ENCODE results near the gene C1QTNF7. TPM values are rescaled to one million over a fixed set of nuclear protein-coding genes. Genes with fewer than 3 reads are reported as not detected.

Gene C1QTNF7
- polyA plus RNA-seq, 6 donors from 2014 or later = not detected

DNA sequence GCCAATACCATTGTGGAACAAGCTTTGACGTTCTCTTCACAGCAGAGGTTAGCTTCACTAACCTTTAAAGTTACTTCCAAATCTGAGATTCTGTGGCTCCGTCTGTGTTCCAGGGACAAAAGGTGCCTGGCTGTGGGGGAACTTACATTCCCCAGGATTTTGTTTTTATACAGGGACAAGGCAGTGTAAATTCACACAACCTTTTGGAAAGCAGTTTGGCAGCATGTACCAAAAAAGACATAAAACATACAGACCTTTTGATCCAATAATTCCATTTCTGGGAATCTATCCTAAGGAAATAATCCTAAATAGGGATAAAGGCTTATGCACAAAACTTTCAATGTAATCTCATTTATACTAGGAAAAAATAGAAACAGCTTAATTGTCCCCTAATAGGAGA is 8.9 kb upstream of the C1QTNF7 start:
- H3K4me3 Mint-ChIP-seq = peak overlapping the region in 1 of 8 donors; percentile 31
- no peaks in the 10 kb centered on the region for H3K36me3 Mint-ChIP-seq
- peaks cover 0 to 5% (median 0%) of the 10 kb centered on the region in 7 donors for H3K9me3 Mint-ChIP-seq
- ATAC-seq (ENCODE audit: low read depth in 2 of 2) = no peak
- H3K27ac Mint-ChIP-seq = peak overlapping the region in 1 of 6 donors; percentile 76
- no peak for DNase-seq
- H3K27me3 Mint-ChIP-seq = no peaks in the 10 kb centered on the region
- H3K4me1 Mint-ChIP-seq = peaks cover 37 to 45% (median 41%) of the 10 kb centered on the region in 3 donors

- H3K36me3 Mint-ChIP-seq = no peaks in the 10 kb centered on the region
- no peaks in the 10 kb centered on the region for H3K27me3 Mint-ChIP-seq
- peaks cover 0 to 5% (median 0%) of the 10 kb centered on the region in 7 donors for H3K9me3 Mint-ChIP-seq
Measured at GRCh38 chr4:15420642-15421041, 7.2 kb upstream of the C1QTNF7 start.

DNA sequence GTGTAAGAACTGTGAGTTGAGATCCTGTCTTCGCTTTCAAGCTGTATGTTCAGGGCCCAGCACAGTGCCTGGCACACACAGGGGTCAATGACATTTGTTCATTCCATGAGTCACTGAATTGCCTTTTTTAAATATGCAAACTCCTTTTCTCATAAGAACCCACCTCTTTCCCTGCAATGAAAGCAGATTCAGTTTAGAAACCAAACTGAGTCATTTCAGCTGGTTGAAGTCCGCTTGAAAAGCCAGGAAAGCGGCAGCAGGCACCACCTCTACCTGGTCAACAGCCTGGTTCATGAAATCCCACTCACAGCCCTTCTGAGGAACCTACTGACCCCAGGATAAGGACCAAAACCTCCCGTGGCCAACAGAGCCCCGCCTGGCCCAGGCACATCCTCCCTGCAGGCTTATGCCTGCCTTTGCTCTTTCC is 4.5 kb upstream of the C1QTNF7 start:
- H3K36me3 Mint-ChIP-seq = no peaks in the 10 kb centered on the region
- DNase-seq = no peak
- H3K4me3 Mint-ChIP-seq = no peak overlapping the region
- H3K9me3 Mint-ChIP-seq = peaks cover 0 to 2% (median 0%) of the 10 kb centered on the region in 7 donors
- H3K4me1 Mint-ChIP-seq = peaks cover 2 to 17% (median 9%) of the 10 kb centered on the region in 3 donors
- H3K27ac Mint-ChIP-seq = peak overlapping the region in 1 of 6 donors; percentile 78
- no peak for ATAC-seq (ENCODE audit: low read depth in 2 of 2)
- H3K27me3 Mint-ChIP-seq = no peaks in the 10 kb centered on the region

More at GRCh38 chr4:15420642-15421041, 7.2 kb upstream of the C1QTNF7 start:
- DNase-seq (no peak), ATAC-seq (ENCODE audit: low read depth in 2 of 2) (no peak)
- H3K4me1 Mint-ChIP-seq = peaks cover 24 to 39% (median 30%) of the 10 kb centered on the region in 3 donors
- H3K27ac Mint-ChIP-seq = peak overlapping the region in 1 of 6 donors; percentile 71
- no peak overlapping the region for H3K4me3 Mint-ChIP-seq

- no peak overlapping the region for H3K4me3 Mint-ChIP-seq
- DNase-seq = no peak
- peak overlapping the region in 1 of 6 donors; percentile 33 for H3K27ac Mint-ChIP-seq
- peaks cover 0 to 16% (median 3%) of the 10 kb centered on the region in 3 donors for H3K4me1 Mint-ChIP-seq
- no peaks in the 10 kb centered on the region for H3K27me3 Mint-ChIP-seq
- peaks cover 0 to 2% (median 0%) of the 10 kb centered on the region in 7 donors for H3K9me3 Mint-ChIP-seq
- no peak for ATAC-seq (ENCODE audit: low read depth in 2 of 2)
- no peaks in the 10 kb centered on the region for H3K36me3 Mint-ChIP-seq
Measured at GRCh38 chr4:15425520-15425919, 2.3 kb upstream of the C1QTNF7 start.

DNA sequence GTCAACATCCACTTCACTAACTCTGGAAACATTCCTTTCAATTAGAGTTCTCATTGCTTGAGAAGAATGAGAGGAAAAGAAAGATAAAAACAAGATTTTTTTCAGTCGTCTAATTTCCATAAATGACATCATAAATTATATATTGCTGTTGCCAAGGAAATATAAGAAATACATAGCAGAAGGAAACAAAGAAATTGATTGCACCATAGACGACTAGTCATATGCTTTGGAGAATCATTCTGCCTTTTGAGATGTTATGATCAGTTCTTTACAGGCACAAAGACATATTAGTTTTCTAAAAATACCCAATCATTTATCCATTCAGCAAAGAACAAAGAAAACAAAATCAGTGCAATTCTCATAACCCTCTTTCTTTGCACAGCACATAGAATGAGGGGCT is 672 bp upstream of the C1QTNF7 start:
- Mint-ChIP-seq H3K4me3 (no peak overlapping the region), H3K4me1 (peaks cover 0 to 16% (median 3%) of the 10 kb centered on the region in 3 donors), H3K36me3 (peaks cover 0 to 4% of the 10 kb centered on the region in 2 donors), H3K9me3 (peaks cover 0 to 2% (median 0%) of the 10 kb centered on the region in 7 donors), H3K27ac (no peak overlapping the region), H3K27me3 (no peaks in the 10 kb centered on the region)
- ATAC-seq (ENCODE audit: low read depth in 2 of 2) (no peak), DNase-seq (no peak)

- Mint-ChIP-seq H3K4me3 (no peak overlapping the region), H3K9me3 (peaks cover 0 to 1% (median 0%) of the 10 kb centered on the region in 7 donors), H3K36me3 (peaks cover 0 to 4% of the 10 kb centered on the region in 2 donors), H3K27me3 (no peaks in the 10 kb centered on the region), H3K4me1 (peaks cover 0 to 13% (median 2%) of the 10 kb centered on the region in 3 donors), H3K27ac (no peak overlapping the region)
- DNase-seq (no peak), ATAC-seq (ENCODE audit: low read depth in 2 of 2) (no peak)
Measured at GRCh38 chr4:15428611-15429010, 778 bp downstream of the C1QTNF7 start.

- Mint-ChIP-seq H3K27me3 (peaks cover 0 to 7% (median 0%) of the 10 kb centered on the region in 3 donors), H3K4me3 (no peak overlapping the region), H3K4me1 (peaks cover 0 to 13% (median 0%) of the 10 kb centered on the region in 3 donors), H3K9me3 (no peaks in the 10 kb centered on the region), H3K36me3 (peaks cover 0 to 4% of the 10 kb centered on the region in 2 donors), H3K27ac (no peak overlapping the region)
- DNase-seq = no peak
- ATAC-seq (ENCODE audit: low read depth in 2 of 2) = no peak
Measured at GRCh38 chr4:15434091-15434490, 6.3 kb downstream of the C1QTNF7 start.

- H3K36me3 Mint-ChIP-seq = peaks cover 0 to 4% of the 10 kb centered on the region in 2 donors
- H3K4me1 Mint-ChIP-seq = peaks cover 0 to 9% (median 0%) of the 10 kb centered on the region in 3 donors
- no peak overlapping the region for H3K27ac Mint-ChIP-seq
- H3K9me3 Mint-ChIP-seq = no peaks in the 10 kb centered on the region
- DNase-seq (no peak), ATAC-seq (ENCODE audit: low read depth in 2 of 2) (no peak)
- peaks cover 0 to 7% (median 0%) of the 10 kb centered on the region in 3 donors for H3K27me3 Mint-ChIP-seq
- no peak overlapping the region for H3K4me3 Mint-ChIP-seq
Measured at GRCh38 chr4:15434676-15435075, 6.8 kb downstream of the C1QTNF7 start.

GRCh38 chr4:15436513-15436912 is 8.7 kb downstream of the C1QTNF7 start:
- H3K36me3 Mint-ChIP-seq = peaks cover 0 to 4% of the 10 kb centered on the region in 2 donors
- H3K9me3 Mint-ChIP-seq = no peaks in the 10 kb centered on the region
- H3K4me1 Mint-ChIP-seq = peaks cover 0 to 9% (median 0%) of the 10 kb centered on the region in 3 donors
- no peak overlapping the region for H3K4me3 Mint-ChIP-seq
- DNase-seq (no peak), ATAC-seq (ENCODE audit: low read depth in 2 of 2) (no peak)
- peaks cover 0 to 7% (median 0%) of the 10 kb centered on the region in 3 donors for H3K27me3 Mint-ChIP-seq
- no peak overlapping the region for H3K27ac Mint-ChIP-seq

DNA sequence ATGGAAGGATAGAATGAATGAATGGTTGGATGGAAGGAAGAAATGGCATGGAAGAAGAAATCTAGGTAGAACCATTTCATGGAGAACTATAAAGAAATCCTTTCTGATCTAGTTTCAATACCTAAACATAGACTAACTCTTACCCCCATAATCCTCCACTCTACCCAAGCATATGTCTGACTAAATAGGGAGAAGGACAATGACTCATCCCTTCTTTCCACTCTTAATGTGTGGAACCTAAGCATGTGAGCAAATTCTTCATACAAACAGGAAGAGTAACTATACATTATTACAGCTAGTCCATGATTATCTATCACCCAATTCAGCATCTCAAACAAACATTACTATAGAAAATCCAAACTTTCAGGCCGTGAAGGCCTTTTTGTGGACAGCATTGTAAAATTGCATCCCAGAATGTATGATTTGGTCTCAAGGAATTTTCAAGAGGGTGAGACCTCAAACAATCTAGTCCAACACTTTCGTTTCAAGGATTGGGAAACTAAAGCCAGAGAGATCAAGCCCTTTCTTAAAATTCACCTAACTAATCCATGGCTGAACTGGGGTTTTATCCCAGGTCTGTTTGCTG is 11.2 kb downstream of the C1QTNF7 start:
- Mint-ChIP-seq H3K4me1 (peaks cover 0 to 9% (median 0%) of the 10 kb centered on the region in 3 donors), H3K9me3 (peaks cover 0 to 4% (median 0%) of the 10 kb centered on the region in 7 donors), H3K27ac (peak overlapping the region in 1 of 6 donors; percentile 16), H3K4me3 (no peak overlapping the region), H3K27me3 (peaks cover 0 to 7% (median 0%) of the 10 kb centered on the region in 3 donors), H3K36me3 (no peaks in the 10 kb centered on the region)
- DNase-seq (no peak), ATAC-seq (ENCODE audit: low read depth in 2 of 2) (no peak)

DNA sequence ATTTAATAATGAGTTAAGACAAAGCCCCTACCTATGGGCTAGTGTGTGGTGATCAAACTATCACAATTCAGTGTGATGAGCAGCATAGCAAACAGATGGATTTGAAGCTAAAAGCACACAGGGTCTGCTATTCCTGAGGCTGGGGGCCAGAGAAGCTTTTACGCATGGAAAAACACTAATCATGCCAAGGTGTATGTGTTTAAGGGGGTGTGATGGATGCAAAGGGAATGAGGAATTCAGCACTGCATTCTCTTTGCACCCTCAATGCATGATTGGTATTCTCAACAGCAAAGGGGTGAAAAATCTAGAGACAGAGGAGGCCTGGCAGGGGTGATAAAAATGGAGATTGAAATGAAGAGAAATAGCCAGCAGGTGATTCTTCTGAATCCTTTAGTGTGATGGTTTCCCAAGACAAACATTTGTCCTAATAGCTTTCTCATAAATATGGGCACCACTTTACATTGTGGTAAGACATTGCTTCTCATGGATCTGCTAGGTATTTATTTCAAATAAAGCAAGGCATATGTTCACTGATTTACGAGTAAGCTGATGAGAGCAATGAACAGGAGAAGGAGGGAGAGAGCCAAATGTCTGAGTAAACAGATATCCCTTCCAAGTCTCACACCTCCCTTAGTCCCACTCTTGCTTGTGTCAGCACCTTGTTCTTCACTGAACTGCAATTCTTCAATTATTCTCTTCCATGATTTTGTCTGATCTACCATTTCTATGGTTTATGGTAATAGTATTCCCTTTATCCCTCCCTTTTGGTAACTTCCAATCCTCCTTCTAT is 15.7 kb downstream of the C1QTNF7 start:
- Mint-ChIP-seq H3K36me3 (no peaks in the 10 kb centered on the region), H3K4me3 (no peak overlapping the region), H3K27me3 (peaks cover 0 to 5% (median 0%) of the 10 kb centered on the region in 3 donors), H3K9me3 (peaks cover 0 to 7% (median 2%) of the 10 kb centered on the region in 7 donors), H3K4me1 (peaks cover 0 to 1% (median 0%) of the 10 kb centered on the region in 3 donors), H3K27ac (no peak overlapping the region)
- no peak for ATAC-seq (ENCODE audit: low read depth in 2 of 2)
- DNase-seq = no peak

GRCh38 chr4:15444276-15444675 is 16.4 kb downstream of the C1QTNF7 start:
- Mint-ChIP-seq H3K27me3 (peaks cover 0 to 5% (median 0%) of the 10 kb centered on the region in 3 donors), H3K9me3 (peaks cover 0 to 7% (median 2%) of the 10 kb centered on the region in 7 donors), H3K36me3 (no peaks in the 10 kb centered on the region), H3K27ac (no peak overlapping the region), H3K4me3 (no peak overlapping the region), H3K4me1 (peaks cover 0 to 1% (median 0%) of the 10 kb centered on the region in 3 donors)
- ATAC-seq (ENCODE audit: low read depth in 2 of 2) (no peak), DNase-seq (no peak)

GRCh38 chr4:15444879-15445547 is 17.2 kb downstream of the C1QTNF7 start:
- no peak for DNase-seq
- no peaks in the 10 kb centered on the region for H3K36me3 Mint-ChIP-seq
- peaks cover 0 to 7% (median 2%) of the 10 kb centered on the region in 7 donors for H3K9me3 Mint-ChIP-seq
- H3K4me1 Mint-ChIP-seq = peaks cover 0 to 1% (median 0%) of the 10 kb centered on the region in 3 donors
- ATAC-seq (ENCODE audit: low read depth in 2 of 2) = no peak
- no peak overlapping the region for H3K27ac Mint-ChIP-seq
- peaks cover 0 to 5% (median 0%) of the 10 kb centered on the region in 3 donors for H3K27me3 Mint-ChIP-seq
- H3K4me3 Mint-ChIP-seq = no peak overlapping the region

Measured in naive B cell (primary cell).